ENCODE data around the gene TMEM151B.

DNA sequence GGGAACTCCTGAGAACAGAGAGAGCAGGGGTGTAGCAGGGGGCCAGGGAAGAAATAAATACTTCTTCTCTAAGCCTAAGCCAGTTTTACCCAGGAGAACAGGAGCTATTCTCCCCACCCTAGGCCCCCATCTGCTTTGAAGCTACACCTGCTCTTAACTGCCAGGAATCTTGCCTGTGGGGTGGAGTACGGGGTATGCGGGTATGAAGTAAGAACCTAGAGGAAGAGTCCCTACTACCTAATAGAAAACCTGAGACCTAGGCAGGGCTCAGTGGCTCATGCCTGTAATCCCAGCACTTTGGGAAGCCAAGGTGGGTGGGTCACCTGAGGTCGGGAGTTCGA, 45.3 kb upstream of the TMEM151B start:
- no peak for TF ChIP-seq POLR2A (IDR thresholded peaks at IDR 0.05)
- TF ChIP-seq, protein P1, sequence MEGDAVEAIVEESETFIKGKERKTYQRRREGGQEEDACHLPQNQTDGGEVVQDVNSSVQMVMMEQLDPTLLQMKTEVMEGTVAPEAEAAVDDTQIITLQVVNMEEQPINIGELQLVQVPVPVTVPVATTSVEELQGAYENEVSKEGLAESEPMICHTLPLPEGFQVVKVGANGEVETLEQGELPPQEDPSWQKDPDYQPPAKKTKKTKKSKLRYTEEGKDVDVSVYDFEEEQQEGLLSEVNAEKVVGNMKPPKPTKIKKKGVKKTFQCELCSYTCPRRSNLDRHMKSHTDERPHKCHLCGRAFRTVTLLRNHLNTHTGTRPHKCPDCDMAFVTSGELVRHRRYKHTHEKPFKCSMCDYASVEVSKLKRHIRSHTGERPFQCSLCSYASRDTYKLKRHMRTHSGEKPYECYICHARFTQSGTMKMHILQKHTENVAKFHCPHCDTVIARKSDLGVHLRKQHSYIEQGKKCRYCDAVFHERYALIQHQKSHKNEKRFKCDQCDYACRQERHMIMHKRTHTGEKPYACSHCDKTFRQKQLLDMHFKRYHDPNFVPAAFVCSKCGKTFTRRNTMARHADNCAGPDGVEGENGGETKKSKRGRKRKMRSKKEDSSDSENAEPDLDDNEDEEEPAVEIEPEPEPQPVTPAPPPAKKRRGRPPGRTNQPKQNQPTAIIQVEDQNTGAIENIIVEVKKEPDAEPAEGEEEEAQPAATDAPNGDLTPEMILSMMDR (IDR thresholded peaks at IDR 0.05 in 4 of 5, conservative IDR thresholded peaks at IDR 0.05 in 1 of 5) = no peak
